ENCODE measurements around the gene PFN4.

Gene PFN4

GRCh38 chr2:24077535-24077877 lies 45.6 kb downstream of the PFN4 start:
- no peak for DNase-seq
- no peak for ATAC-seq

DNA sequence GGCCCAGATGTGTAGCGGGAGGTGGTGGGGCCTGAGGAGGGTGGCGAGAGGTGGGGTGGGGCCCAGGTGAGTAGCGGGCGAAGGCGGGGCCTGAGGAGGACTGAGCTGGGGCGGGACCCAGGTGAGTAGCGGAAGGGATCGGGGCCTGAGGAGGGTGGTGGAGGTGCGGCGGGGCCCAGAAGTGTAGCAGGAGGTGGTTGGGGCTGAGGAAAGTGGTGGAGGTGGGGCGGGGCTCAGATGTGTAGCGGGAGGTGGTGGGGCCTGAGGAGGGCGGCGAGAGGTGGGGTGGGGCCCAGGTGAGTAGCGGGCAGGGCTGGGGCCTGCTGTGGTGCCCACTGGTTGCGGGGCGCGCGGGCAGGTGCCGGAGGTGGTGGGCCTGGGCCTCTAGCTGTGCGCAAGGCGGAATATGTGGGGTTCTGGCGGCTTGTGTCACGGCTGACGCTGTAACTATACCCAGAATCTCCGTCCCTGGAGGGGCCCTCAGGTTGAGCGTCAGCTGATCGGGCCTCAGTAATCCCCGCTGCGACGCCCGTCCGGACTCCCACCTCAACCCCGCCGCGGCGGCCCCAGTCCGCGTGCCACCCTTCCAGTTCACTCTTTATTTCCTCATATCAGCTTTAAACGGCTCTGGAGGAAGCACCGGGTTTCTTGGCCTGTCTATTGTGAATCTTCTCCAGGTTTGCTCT lies 46.1 kb downstream of the PFN4 start:
- DNase-seq = peak; percentile 26
- no peak for ATAC-seq

DNA sequence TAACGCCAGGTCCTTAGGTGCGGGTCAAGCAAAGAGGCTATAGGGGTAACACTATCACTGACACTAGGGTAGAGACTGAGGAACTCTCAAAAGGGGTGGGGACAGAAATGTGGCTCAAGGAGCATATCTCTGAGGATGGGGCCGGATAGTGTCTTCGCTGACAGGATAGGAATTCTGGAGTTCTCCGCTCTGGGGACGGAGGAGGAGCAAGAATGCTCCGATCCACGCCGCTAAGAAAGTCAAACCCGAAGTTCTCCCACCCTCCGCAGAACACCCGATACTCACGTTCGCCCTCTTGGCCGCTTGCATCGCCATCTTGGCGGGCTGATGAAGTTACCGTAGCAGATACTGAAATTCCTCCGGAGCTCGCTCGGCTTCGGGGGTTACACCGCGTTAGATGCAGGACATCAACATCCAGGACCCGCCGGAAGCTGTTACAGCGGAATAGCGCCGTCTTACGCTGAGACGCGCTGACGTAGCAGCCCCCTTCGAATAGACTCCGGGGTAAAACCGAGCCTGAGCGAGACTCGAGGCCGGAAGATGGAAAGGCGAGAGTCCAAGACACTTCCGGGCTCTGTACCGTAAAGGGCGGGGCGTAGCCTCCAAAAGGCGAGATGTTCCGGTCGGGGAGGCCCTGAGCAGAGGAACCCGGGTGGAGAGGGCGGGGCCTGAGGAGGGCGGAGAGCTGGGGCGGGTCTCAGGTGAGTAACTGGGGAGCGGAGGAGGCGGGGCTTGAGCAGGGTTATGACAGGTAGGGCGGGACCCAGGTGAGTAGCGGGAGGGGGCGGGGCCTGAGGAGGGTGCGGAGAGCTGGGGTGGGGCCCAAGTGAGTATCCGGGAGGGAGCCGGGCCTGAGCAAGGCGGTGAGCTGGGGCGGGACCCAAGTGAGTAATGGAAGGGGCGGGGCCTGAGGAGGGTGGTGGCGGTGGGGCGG lies 47.0 kb downstream of the PFN4 start, which contains the start of gene SF3B6:
Gene SF3B6 (minus strand): TSS at position 412 of the 934 bp plus-strand sequence. CDS start 97 bp downstream, at position 315.
- peak; percentile 96 for ATAC-seq

GRCh38 chr2:24075259-24075658 lies 47.9 kb downstream of the PFN4 start:
- ATAC-seq (no peak), DNase-seq (no peak)

More for the DNA sequence above, 47.0 kb downstream of the PFN4 start, which contains the start of gene SF3B6:
- peak; percentile 99 for DNase-seq

DNA sequence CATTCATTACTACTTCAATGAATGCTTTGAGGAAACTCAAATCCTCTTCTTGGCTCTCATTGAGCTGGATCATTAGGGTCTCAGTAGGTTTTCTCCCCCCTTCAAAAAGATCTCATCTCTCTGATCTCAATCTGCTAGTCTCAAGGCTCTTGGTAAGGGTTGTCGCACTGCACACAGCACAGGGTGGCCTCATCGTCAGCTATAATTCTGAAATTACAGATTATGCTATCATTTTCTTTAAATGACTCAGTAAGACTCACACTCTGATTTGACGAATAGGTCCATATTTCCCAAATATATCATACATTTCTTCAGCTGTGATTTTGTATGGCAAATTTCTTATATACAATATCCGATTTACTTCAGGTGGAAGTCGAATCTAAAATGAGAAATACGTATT lies 49.3 kb downstream of the PFN4 start:
- ATAC-seq (no peak), DNase-seq (no peak)

GRCh38 chr2:24072259-24072658 lies 50.9 kb downstream of the PFN4 start:
- ATAC-seq = no peak

DNA sequence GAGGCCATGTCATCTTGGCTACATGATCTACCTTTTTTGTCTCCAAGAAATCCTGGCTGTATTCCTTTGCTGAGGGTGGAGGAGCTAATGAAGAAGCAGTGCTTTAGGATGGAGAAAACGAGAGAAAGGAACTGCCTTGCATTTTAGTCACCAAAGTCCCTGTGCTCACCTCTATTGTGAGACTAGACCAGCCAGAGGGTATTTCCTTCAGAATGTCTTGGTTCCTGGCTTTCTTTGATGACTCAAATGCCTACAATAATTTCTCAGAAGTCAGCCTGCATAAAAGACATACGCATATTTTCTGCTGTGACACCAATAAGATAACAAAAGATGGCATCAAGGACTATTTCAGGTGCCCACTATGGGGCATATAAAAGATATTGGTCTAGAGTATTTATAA lies 57.8 kb downstream of the PFN4 start:
- no peak for ATAC-seq

More at GRCh38 chr2:24072259-24072658, 50.9 kb downstream of the PFN4 start:
- no peak for DNase-seq

More for the DNA sequence above, 57.8 kb downstream of the PFN4 start:
- no peak for DNase-seq
